Measurements from ENCODE around the gene BTBD9. TPM values are rescaled to one million over a fixed set of nuclear protein-coding genes. Genes with fewer than 3 reads are reported as not detected.
A peak's percentile ranks its signal among the peaks of the same experiment; 100 is the strongest.
"Not testable (repeated sequence)": the region's sequence is repeated elsewhere in the genome, so short reads cannot be mapped to it uniquely, and the experiment has no call there.

BTBD9 gene
- total RNA-seq, 1 donor, result 25.3 TPM

DNA sequence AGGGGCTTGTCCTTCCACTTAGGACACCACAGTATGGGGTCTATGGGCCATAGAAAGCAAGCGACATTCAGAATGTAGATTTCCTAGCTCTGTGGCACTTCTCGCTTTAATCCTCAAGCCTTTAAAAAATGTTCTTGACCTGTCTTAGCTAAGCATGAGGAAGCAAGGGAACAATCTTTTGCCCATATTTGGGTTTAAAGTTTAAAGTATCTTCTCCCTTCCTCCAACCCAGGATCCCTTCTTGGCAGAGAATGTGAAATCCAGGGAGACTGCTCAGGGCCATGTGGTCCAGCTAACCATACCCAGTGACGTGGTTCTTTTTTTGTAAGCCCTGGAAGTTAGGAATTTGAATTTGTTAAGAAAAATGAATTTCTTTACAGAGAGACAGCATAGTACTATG, 289.9 kb downstream of the BTBD9 start:
- DNase-seq (ENCODE audit: insufficient read length, low spot score, missing footprints), result peak; percentile 82
- Histone ChIP-seq H3K4me1 (ENCODE audit: insufficient read depth, low read length) (peaks cover 32% of the 10 kb centered on the region), H3K36me3 (ENCODE audit: insufficient read depth, low read length) (no peaks in the 10 kb centered on the region), H3K27ac (ENCODE audit: low read depth, low read length) (peak overlapping the region; percentile 89), H2AFZ (ENCODE audit: low read length) (no peak overlapping the region), H3K79me2 (ENCODE audit: insufficient read depth, low read length) (no peaks in the 10 kb centered on the region), H3K4me2 (ENCODE audit: insufficient read depth, low read length) (peak overlapping the region; percentile 34), H3K4me3 (ENCODE audit: insufficient read depth, low read length) (no peak overlapping the region), H3K27me3 (ENCODE audit: insufficient read depth, low read length) (no peaks in the 10 kb centered on the region), H4K20me1 (ENCODE audit: insufficient read depth, low read length) (no peaks in the 10 kb centered on the region), H3K9me3 (ENCODE audit: low read depth, low read length) (no peaks in the 10 kb centered on the region)
- TF ChIP-seq, protein P1, sequence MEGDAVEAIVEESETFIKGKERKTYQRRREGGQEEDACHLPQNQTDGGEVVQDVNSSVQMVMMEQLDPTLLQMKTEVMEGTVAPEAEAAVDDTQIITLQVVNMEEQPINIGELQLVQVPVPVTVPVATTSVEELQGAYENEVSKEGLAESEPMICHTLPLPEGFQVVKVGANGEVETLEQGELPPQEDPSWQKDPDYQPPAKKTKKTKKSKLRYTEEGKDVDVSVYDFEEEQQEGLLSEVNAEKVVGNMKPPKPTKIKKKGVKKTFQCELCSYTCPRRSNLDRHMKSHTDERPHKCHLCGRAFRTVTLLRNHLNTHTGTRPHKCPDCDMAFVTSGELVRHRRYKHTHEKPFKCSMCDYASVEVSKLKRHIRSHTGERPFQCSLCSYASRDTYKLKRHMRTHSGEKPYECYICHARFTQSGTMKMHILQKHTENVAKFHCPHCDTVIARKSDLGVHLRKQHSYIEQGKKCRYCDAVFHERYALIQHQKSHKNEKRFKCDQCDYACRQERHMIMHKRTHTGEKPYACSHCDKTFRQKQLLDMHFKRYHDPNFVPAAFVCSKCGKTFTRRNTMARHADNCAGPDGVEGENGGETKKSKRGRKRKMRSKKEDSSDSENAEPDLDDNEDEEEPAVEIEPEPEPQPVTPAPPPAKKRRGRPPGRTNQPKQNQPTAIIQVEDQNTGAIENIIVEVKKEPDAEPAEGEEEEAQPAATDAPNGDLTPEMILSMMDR (IDR thresholded peaks at IDR 0.05; ENCODE audit: extremely low read depth, low read depth, low read length), result no peak

DNA sequence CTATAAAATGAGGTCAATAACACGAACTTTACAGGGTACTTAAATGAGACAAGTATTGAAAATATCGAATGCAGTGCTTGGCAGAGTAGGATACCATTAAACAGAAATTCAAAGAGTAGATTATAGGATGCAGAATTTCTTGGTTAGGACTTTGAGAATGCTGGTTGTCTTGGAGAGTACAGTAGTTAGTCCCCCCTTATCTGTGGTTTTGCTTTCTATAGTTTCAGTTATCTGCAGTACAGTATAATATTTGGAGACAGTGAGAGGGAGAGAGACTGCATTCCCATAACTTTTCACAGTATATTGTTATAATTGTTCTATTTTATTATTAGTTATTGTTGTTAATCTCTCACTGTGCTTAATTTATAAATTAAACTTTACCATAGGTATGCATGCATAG, 290.5 kb downstream of the BTBD9 start:
- no peak for DNase-seq (ENCODE audit: insufficient read length, low spot score, missing footprints)
- no peak overlapping the region for H3K4me3 ChIP-seq (ENCODE audit: insufficient read depth, low read length)
- H3K4me2 ChIP-seq (ENCODE audit: insufficient read depth, low read length), result no peak overlapping the region
- no peaks in the 10 kb centered on the region for H3K79me2 ChIP-seq (ENCODE audit: insufficient read depth, low read length)
- H2AFZ ChIP-seq (ENCODE audit: low read length), result no peak overlapping the region
- no peak overlapping the region for H3K27ac ChIP-seq (ENCODE audit: low read depth, low read length)
- no peaks in the 10 kb centered on the region for H3K27me3 ChIP-seq (ENCODE audit: insufficient read depth, low read length)
- H3K9me3 ChIP-seq (ENCODE audit: low read depth, low read length), result no peaks in the 10 kb centered on the region
- no peaks in the 10 kb centered on the region for H3K36me3 ChIP-seq (ENCODE audit: insufficient read depth, low read length)
- H3K4me1 ChIP-seq (ENCODE audit: insufficient read depth, low read length), result peaks cover 32% of the 10 kb centered on the region
- TF ChIP-seq, protein P1 (IDR thresholded peaks at IDR 0.05; ENCODE audit: extremely low read depth, low read depth, low read length), result no peak
- H4K20me1 ChIP-seq (ENCODE audit: insufficient read depth, low read length), result no peaks in the 10 kb centered on the region

DNA sequence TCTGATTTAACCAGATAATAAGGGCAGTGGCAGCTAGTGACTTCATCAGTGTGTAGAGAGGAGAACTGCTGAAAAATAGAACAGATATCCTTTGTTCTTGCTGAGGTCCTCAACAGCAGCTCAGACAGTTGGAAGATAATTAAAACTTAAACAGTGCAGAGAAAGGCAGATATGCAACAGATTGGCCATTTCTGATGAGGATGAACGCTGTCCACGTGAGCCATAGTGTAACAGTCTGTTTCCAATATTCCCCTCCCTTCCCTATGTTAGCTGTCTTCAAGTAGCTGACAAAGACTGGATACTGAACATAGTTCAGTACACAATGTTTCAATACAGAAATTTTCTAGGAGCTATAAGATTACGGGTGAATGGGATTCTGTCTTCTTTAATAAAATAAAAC, 291.4 kb downstream of the BTBD9 start:
- H3K4me1 ChIP-seq (ENCODE audit: insufficient read depth, low read length), result peaks cover 32% of the 10 kb centered on the region
- TF ChIP-seq, protein P1 (IDR thresholded peaks at IDR 0.05; ENCODE audit: extremely low read depth, low read depth, low read length), result no peak
- no peaks in the 10 kb centered on the region for H3K9me3 ChIP-seq (ENCODE audit: low read depth, low read length)
- no peak overlapping the region for H3K27ac ChIP-seq (ENCODE audit: low read depth, low read length)
- no peaks in the 10 kb centered on the region for H3K79me2 ChIP-seq (ENCODE audit: insufficient read depth, low read length)
- no peak overlapping the region for H3K4me2 ChIP-seq (ENCODE audit: insufficient read depth, low read length)
- DNase-seq (ENCODE audit: insufficient read length, low spot score, missing footprints), result no peak
- no peak overlapping the region for H2AFZ ChIP-seq (ENCODE audit: low read length)
- no peaks in the 10 kb centered on the region for H3K27me3 ChIP-seq (ENCODE audit: insufficient read depth, low read length)
- no peaks in the 10 kb centered on the region for H4K20me1 ChIP-seq (ENCODE audit: insufficient read depth, low read length)
- H3K4me3 ChIP-seq (ENCODE audit: insufficient read depth, low read length), result no peak overlapping the region
- no peaks in the 10 kb centered on the region for H3K36me3 ChIP-seq (ENCODE audit: insufficient read depth, low read length)

DNA sequence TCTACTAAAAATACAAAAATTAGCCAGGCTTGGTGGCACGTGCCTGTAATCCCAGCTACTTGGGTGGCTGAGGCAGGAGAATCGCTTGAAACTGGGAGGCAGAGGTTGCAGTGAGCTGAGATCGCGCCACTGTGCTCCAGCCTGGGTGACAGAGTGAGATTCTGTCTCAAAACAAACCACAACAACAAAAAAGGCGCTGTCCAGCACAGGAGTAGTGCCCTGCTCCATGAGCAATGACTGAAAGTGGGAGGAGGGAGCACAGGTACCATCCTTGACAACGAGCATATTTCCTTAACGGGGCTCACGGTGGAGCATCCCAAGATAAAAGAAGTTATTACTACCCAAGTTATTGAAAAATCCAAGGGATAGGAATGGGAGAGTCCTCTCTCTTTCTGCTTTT, 291.9 kb downstream of the BTBD9 start:
- H3K4me3 ChIP-seq (ENCODE audit: insufficient read depth, low read length); H3K27ac ChIP-seq (ENCODE audit: low read depth, low read length); H2AFZ ChIP-seq (ENCODE audit: low read length); DNase-seq (ENCODE audit: insufficient read length, low spot score, missing footprints); H4K20me1 ChIP-seq (ENCODE audit: insufficient read depth, low read length); H3K27me3 ChIP-seq (ENCODE audit: insufficient read depth, low read length); H3K4me2 ChIP-seq (ENCODE audit: insufficient read depth, low read length); H3K36me3 ChIP-seq (ENCODE audit: insufficient read depth, low read length); H3K79me2 ChIP-seq (ENCODE audit: insufficient read depth, low read length); H3K9me3 ChIP-seq (ENCODE audit: low read depth, low read length): not testable (repeated sequence)
- H3K4me1 ChIP-seq (ENCODE audit: insufficient read depth, low read length), result peaks cover 32% of the 10 kb centered on the region

All from osteoblast (primary cell).